HL-60 (cell line): ENCODE data around the gene UHRF1.

Experiments used
- GABPA ChIP-seq: IDR thresholded peaks from 2 replicates; pipeline ENCODE4 v1.6.1; 2012; ENCODE audit warnings: low read depth
- POLR2AphosphoS5 ChIP-seq: IDR thresholded peaks from 2 replicates; pipeline ENCODE4 v1.6.1; 2012; ENCODE audit warnings: low read depth
- SPI1 ChIP-seq: IDR thresholded peaks from 2 replicates; pipeline ENCODE4 v1.6.1; 2012; ENCODE audit warnings: low read depth, mild to moderate bottlenecking, borderline replicate concordance
- TF ChIP-seq, protein P1 (sequence below): IDR thresholded peaks from one replicate; pipeline ENCODE4 v1.5.1; 2011; ENCODE audit warnings: low read length, control low read depth, inconsistent platforms; ENCODE audit not compliant: insufficient read depth
- TF ChIP-seq, protein P2 (sequence below): IDR thresholded peaks from 2 replicates; pipeline ENCODE4 v1.6.1; 2012; ENCODE audit warnings: low read depth; ENCODE audit not compliant: insufficient replicate concordance

DNA sequence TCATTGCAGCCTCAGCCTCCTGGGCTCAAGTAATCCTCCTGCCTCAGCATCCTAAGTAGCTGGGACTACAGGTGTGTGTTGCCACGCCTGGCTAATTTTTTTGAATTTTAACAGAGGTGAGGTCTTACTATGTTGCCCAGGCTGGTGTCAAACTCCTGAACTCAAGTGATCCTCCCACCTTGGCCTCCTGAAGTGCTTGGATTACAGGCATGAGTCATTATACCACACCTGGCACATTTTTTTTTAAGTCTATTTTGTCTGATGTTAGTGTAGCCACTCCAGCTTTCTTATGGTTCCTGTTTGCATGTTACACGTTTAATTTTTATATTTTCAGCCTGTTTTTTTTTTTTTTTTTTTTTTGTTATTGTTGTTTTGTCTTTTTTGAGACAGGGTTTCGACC is 84.4 kb downstream of the UHRF1 start:
- TF ChIP-seq, protein P1, sequence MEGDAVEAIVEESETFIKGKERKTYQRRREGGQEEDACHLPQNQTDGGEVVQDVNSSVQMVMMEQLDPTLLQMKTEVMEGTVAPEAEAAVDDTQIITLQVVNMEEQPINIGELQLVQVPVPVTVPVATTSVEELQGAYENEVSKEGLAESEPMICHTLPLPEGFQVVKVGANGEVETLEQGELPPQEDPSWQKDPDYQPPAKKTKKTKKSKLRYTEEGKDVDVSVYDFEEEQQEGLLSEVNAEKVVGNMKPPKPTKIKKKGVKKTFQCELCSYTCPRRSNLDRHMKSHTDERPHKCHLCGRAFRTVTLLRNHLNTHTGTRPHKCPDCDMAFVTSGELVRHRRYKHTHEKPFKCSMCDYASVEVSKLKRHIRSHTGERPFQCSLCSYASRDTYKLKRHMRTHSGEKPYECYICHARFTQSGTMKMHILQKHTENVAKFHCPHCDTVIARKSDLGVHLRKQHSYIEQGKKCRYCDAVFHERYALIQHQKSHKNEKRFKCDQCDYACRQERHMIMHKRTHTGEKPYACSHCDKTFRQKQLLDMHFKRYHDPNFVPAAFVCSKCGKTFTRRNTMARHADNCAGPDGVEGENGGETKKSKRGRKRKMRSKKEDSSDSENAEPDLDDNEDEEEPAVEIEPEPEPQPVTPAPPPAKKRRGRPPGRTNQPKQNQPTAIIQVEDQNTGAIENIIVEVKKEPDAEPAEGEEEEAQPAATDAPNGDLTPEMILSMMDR = no peak
- TF ChIP-seq GABPA (no peak), POLR2AphosphoS5 (no peak), SPI1 (no peak)
- TF ChIP-seq, protein P2, sequence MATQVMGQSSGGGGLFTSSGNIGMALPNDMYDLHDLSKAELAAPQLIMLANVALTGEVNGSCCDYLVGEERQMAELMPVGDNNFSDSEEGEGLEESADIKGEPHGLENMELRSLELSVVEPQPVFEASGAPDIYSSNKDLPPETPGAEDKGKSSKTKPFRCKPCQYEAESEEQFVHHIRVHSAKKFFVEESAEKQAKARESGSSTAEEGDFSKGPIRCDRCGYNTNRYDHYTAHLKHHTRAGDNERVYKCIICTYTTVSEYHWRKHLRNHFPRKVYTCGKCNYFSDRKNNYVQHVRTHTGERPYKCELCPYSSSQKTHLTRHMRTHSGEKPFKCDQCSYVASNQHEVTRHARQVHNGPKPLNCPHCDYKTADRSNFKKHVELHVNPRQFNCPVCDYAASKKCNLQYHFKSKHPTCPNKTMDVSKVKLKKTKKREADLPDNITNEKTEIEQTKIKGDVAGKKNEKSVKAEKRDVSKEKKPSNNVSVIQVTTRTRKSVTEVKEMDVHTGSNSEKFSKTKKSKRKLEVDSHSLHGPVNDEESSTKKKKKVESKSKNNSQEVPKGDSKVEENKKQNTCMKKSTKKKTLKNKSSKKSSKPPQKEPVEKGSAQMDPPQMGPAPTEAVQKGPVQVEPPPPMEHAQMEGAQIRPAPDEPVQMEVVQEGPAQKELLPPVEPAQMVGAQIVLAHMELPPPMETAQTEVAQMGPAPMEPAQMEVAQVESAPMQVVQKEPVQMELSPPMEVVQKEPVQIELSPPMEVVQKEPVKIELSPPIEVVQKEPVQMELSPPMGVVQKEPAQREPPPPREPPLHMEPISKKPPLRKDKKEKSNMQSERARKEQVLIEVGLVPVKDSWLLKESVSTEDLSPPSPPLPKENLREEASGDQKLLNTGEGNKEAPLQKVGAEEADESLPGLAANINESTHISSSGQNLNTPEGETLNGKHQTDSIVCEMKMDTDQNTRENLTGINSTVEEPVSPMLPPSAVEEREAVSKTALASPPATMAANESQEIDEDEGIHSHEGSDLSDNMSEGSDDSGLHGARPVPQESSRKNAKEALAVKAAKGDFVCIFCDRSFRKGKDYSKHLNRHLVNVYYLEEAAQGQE = no peak
